B cell (primary cell): Measurements from ENCODE around the gene BSG. TPM values are rescaled to one million over a fixed set of nuclear protein-coding genes. Genes with fewer than 3 reads are reported as not detected.

Source experiments
- ATAC-seq: fragments of 200-7000 bp; cut with Tn5 transposase; one replicate; pipeline ENCODE4 v1.10.0; 2021; ENCODE audit warnings: low read depth, mild to moderate bottlenecking, moderate number of reproducible peaks, moderate library complexity
- CTCF ChIA-PET: fragments of 350-600 bp; sonication (Branson Sonifier 250); formaldehyde crosslinking; loops from one replicate; lab custom pipeline; 2021; ENCODE audit warnings: antibody characterized with exemption, inconsistent platforms; lab: Charles Lee
- POLR2A ChIA-PET: fragments of 350-600 bp; sonication (Branson Sonifier 250); formaldehyde crosslinking; loops from one replicate; lab custom pipeline; 2021; ENCODE audit warnings: antibody characterized with exemption; lab: Charles Lee
- DNase-seq: peaks from one replicate; pipeline ENCODE4 v3.0.0; 2013
- H2AFZ ChIP-seq: 2 replicates; pipeline ENCODE4 v1.6.1; 2012; ENCODE audit warnings: mild to moderate bottlenecking, low read depth, low read length; ENCODE audit not compliant: insufficient read depth, poor library complexity, severe bottlenecking
- H3K27ac ChIP-seq, 2 donors: 1 replicate in 1 of 2; 2 replicates in 1 of 2; pipeline ENCODE4 v1.5.1; 2012 to 2013; ENCODE audit warnings: low read length in 2 of 2, mild to moderate bottlenecking in 2 of 2, moderate library complexity in 1 of 2
- H3K27me3 ChIP-seq, 4 experiments: fragments of 200-600 bp in 1 of 4; sonication (generic) in 1 of 4; replicated peaks in 1 of 4; 1 replicate in 2 of 4; 2 replicates in 2 of 4; pipeline versions ENCODE4 v1.6.1 to v1.7.0; 2013 to 2016; ENCODE audit warnings: low read length in 3 of 4, mild to moderate bottlenecking in 2 of 4, mixed read lengths in 1 of 4, moderate library complexity in 1 of 4; ENCODE audit not compliant: insufficient read depth in 4 of 4, control insufficient read depth in 3 of 4; ENCODE audit errors: control extremely low read depth in 1 of 4
- H3K36me3 ChIP-seq, 2 experiments: replicated peaks in 1 of 2; 1 replicate in 1 of 2; 2 replicates in 1 of 2; pipeline versions ENCODE4 v1.6.1 to v1.7.1; 2013; ENCODE audit warnings: low read length in 1 of 2; ENCODE audit not compliant: insufficient read depth in 2 of 2, control insufficient read depth in 1 of 2; ENCODE audit errors: control extremely low read depth in 1 of 2, extremely low read depth in 1 of 2
- H3K4me1 ChIP-seq, 2 donors: fragments of 200-600 bp in 1 of 2; sonication (generic) in 1 of 2; 1 replicate in 1 of 2; 2 replicates in 1 of 2; pipeline versions ENCODE4 v1.5.1 to v1.6.1; 2013 to 2017; ENCODE audit warnings: low read length in 2 of 2; ENCODE audit not compliant: control insufficient read depth in 2 of 2, insufficient read depth in 2 of 2
- H3K4me2 ChIP-seq: replicated peaks from 2 replicates; pipeline ENCODE3; 2012; ENCODE audit warnings: mild to moderate bottlenecking, low read depth, low read length; ENCODE audit not compliant: poor library complexity, severe bottlenecking
- H3K4me3 ChIP-seq, 5 experiments: fragments of 200-600 bp in 1 of 5; sonication (generic) in 1 of 5; 1 replicate in 3 of 5; 2 replicates in 2 of 5; pipeline versions ENCODE4 v1.5.1 to v1.7.0; 2011 to 2016; ENCODE audit warnings: low read length in 4 of 5, mild to moderate bottlenecking in 4 of 5, low read depth in 2 of 5, control low read depth in 1 of 5, moderate library complexity in 1 of 5; ENCODE audit not compliant: insufficient read depth in 1 of 5; ENCODE audit errors: control extremely low read depth in 1 of 5, extremely low read depth in 1 of 5
- H3K79me2 ChIP-seq: fragments of 200-600 bp; sonication (generic); one replicate; pipeline ENCODE4 v1.6.0; 2016; ENCODE audit warnings: low read length; ENCODE audit not compliant: control insufficient read depth, insufficient read depth
- H3K9ac ChIP-seq: fragments of 200-600 bp; sonication (generic); 2 replicates; pipeline ENCODE4 v1.6.1; 2017; ENCODE audit warnings: mild to moderate bottlenecking, low read length, moderate library complexity
- H3K9me3 ChIP-seq, 3 donors: one replicate each; pipeline versions ENCODE4 v1.6.1 to v1.7.1; 2013; ENCODE audit warnings: low read length in 2 of 3; ENCODE audit not compliant: control insufficient read depth in 2 of 3, insufficient read depth in 1 of 3; ENCODE audit errors: control extremely low read depth in 1 of 3
- H4K20me1 ChIP-seq: 2 replicates; pipeline ENCODE4 v1.6.0; 2012; ENCODE audit warnings: mild to moderate bottlenecking, low read length; ENCODE audit not compliant: insufficient read depth, control insufficient read depth, poor library complexity, severe bottlenecking
- H3K27ac Mint-ChIP-seq: one replicate; pipeline ENCODE4 v1.8.0; 2021; ENCODE audit warnings: mixed read lengths
- H3K27me3 Mint-ChIP-seq: one replicate; pipeline ENCODE4 v1.8.0; 2021; ENCODE audit warnings: mixed read lengths
- H3K4me1 Mint-ChIP-seq: one replicate; pipeline ENCODE4 v1.8.0; 2021; ENCODE audit warnings: mixed read lengths
- H3K4me3 Mint-ChIP-seq: one replicate; pipeline ENCODE4 v1.8.0; 2021; ENCODE audit warnings: mixed read lengths
- H3K9me3 Mint-ChIP-seq: one replicate; pipeline ENCODE4 v1.8.0; 2022; ENCODE audit warnings: mixed read lengths; ENCODE audit not compliant: insufficient read depth
- EZH2 ChIP-seq: IDR thresholded peaks from 2 replicates; pipeline ENCODE4 v1.6.1; 2012; ENCODE audit warnings: borderline replicate concordance, low read depth, mild to moderate bottlenecking, moderate library complexity, low read length; ENCODE audit not compliant: insufficient read depth, poor library complexity, severe bottlenecking
- WGBS: methylation state at CpG from one replicate; pipeline ENCODE4 v1.1.5; 2013; ENCODE audit warnings: missing lambda C conversion rate; ENCODE audit not compliant: insufficient coverage; 5-methylcytosine and 5-hydroxymethylcytosine counted together
- intact Hi-C: fragments of 100-400 bp; cut with micrococcal nuclease; formaldehyde crosslinking; loops from one replicate; pipeline ENCODE4 v1.10.0; 2022
- polyA plus RNA-seq: library from polyadenylated mRNA; depleted of rRNA; stranded (reverse); fragments of >200 nt; gene quantifications from 2 replicates; pipeline ENCODE4 v1.2.3, GENCODE V29; 2012
- total RNA-seq, 2 donors: library from RNA; stranded (reverse); fragments of 120-200 nt in 1 of 2; gene quantifications; 1 replicate in 1 of 2; 2 replicates in 1 of 2; pipeline versions ENCODE4 v1.2.3 to v1.2.4, GENCODE V29; 2013 to 2022
- TF ChIP-seq, protein P1 (sequence below): fragments of 200-600 bp; IDR thresholded peaks from one replicate; pipeline ENCODE4 v1.8.0; 2022; ENCODE audit warnings: antibody characterized with exemption, mild to moderate bottlenecking

The BSG gene
- total and polyA plus RNA-seq, 2 donors (not counting 1 experiment from before 2014, with no cell fraction given): 82.1 to 131 TPM

DNA sequence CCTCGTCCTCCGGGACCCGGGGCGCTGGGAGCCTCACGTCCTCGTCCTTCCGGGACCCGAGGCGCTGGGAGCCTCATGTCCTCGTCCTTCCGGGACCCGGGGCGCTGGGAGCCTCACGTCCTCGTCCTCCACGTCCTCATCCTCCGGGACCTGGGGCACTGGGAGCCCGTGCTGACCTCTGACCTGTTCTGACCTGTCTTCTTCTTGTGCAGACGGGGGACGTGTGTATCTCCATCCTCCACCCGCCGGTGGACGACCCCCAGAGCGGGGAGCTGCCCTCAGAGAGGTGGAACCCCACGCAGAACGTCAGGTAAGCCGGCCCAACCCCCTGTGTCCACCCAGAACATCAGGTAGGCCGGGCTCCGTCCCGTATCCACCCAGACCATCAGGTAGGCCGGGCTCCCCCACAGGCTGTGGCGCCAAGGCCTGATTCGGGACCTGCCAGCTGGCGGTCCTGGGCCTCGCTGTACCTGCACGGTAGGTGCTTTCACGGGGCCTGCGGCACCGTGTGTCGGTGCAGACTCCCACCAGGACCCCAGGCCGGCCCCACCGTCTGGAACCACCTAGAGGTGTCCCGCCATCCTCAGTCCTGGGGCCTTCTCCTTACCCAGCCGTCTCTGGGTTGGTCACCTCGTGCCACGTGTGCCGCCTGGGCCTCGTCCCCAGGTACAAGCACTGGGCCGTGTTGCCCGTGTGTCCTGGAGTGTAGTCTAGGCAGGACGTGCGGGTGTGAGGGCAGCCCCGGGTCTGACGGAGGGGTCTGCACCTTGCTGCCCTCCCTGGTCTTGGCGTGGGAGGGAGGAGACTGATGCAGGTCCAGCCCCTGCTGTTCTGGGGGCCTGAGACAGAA, 36.1 kb upstream of the BSG start:
- DNase-seq (peak; percentile 17), ATAC-seq (no peak)
- Histone ChIP-seq H3K9me3 (peaks cover 0 to 3% (median 0%) of the 10 kb centered on the region in 3 donors), H3K27ac (no peak overlapping the region), H2AFZ (no peak overlapping the region), H3K79me2 (peaks cover 47% of the 10 kb centered on the region), H3K36me3 (peaks cover 0 to 24% of the 10 kb centered on the region in 2 experiments), H3K4me2 (no peak overlapping the region), H3K4me1 (peaks cover 12 to 19% of the 10 kb centered on the region in 2 donors), H3K27me3 (no peaks in the 10 kb centered on the region), H3K9ac (no peak overlapping the region), H3K4me3 (no peak overlapping the region), H4K20me1 (peaks cover 61% of the 10 kb centered on the region)
- ChIA-PET CTCF (no interaction called here), POLR2A (no interaction called here)
- H3K4me1 Mint-ChIP-seq: peaks cover 10% of the 10 kb centered on the region
- WGBS: 95% methylated on average over 55 of the region's 55 CpGs
- intact Hi-C loops: no loop called here
- no peaks in the 10 kb centered on the region for H3K27me3 Mint-ChIP-seq
- no peak overlapping the region for H3K27ac Mint-ChIP-seq
- H3K9me3 Mint-ChIP-seq: no peaks in the 10 kb centered on the region
- no peak overlapping the region for H3K4me3 Mint-ChIP-seq
- TF ChIP-seq EZH2: no peak
- TF ChIP-seq, protein P1, sequence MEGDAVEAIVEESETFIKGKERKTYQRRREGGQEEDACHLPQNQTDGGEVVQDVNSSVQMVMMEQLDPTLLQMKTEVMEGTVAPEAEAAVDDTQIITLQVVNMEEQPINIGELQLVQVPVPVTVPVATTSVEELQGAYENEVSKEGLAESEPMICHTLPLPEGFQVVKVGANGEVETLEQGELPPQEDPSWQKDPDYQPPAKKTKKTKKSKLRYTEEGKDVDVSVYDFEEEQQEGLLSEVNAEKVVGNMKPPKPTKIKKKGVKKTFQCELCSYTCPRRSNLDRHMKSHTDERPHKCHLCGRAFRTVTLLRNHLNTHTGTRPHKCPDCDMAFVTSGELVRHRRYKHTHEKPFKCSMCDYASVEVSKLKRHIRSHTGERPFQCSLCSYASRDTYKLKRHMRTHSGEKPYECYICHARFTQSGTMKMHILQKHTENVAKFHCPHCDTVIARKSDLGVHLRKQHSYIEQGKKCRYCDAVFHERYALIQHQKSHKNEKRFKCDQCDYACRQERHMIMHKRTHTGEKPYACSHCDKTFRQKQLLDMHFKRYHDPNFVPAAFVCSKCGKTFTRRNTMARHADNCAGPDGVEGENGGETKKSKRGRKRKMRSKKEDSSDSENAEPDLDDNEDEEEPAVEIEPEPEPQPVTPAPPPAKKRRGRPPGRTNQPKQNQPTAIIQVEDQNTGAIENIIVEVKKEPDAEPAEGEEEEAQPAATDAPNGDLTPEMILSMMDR: no peak

DNA sequence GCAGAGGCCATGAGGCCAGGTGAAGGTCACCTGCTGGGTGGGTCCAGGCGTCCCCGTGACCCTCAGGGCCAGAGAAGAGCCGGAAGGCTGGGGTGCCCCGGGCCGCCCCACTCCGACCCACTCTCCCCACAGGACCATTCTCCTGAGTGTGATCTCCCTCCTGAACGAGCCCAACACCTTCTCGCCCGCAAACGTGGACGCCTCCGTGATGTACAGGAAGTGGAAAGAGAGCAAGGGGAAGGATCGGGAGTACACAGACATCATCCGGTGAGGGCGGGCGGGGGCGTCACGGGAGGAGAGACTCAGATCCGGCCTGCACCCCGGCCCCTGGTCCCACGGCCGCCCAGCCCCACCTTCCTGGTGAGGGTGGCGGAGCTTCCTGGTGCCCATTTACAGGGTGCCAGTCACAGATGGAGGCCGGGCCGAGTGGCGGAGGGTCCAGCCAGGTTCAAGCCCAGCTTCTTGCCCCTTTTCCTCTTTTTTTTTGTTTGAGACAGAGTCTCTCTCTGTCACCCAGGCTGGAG, 35.5 kb upstream of the BSG start:
- WGBS: 99% methylated on average over 23 of the region's 26 CpGs
- no peak overlapping the region for H3K4me3 Mint-ChIP-seq

More for the DNA sequence above, 35.5 kb upstream of the BSG start:
- H3K9me3 Mint-ChIP-seq: no peaks in the 10 kb centered on the region
- no peak overlapping the region for H3K4me2 ChIP-seq
- H3K27me3 Mint-ChIP-seq: no peaks in the 10 kb centered on the region
- peaks cover 45% of the 10 kb centered on the region for H3K79me2 ChIP-seq
- H3K4me3 ChIP-seq: no peak overlapping the region
- DNase-seq: peak; percentile 8
- peaks cover 66% of the 10 kb centered on the region for H4K20me1 ChIP-seq
- peaks cover 0 to 3% (median 0%) of the 10 kb centered on the region in 3 donors for H3K9me3 ChIP-seq
- ATAC-seq: no peak
- H2AFZ ChIP-seq: no peak overlapping the region
- H3K36me3 ChIP-seq: peaks cover 0 to 25% of the 10 kb centered on the region in 2 experiments
- intact Hi-C loops: no loop called here
- no peak overlapping the region for H3K27ac ChIP-seq
- peaks cover 12 to 19% of the 10 kb centered on the region in 2 donors for H3K4me1 ChIP-seq
- H3K4me1 Mint-ChIP-seq: peaks cover 10% of the 10 kb centered on the region
- no peak overlapping the region for H3K27ac Mint-ChIP-seq
- no peaks in the 10 kb centered on the region for H3K27me3 ChIP-seq
- ChIA-PET POLR2A (no interaction called here), CTCF (no interaction called here)
- no peak overlapping the region for H3K9ac ChIP-seq
- TF ChIP-seq, protein P1: no peak
- TF ChIP-seq EZH2: no peak
